HepG2 (cell line): Measurements from ENCODE around the gene CYP2A6. TPM values are rescaled to one million over a fixed set of nuclear protein-coding genes. Genes with fewer than 3 reads are reported as not detected.

Source experiments
- ARNT2 ChIP-seq: sonication (generic); formaldehyde crosslinking; IDR thresholded peaks from 2 replicates; pipeline ENCODE4 v1.8.0; 2022; ENCODE audit warnings: mild to moderate bottlenecking, low read depth, missing genetic modification reagents, moderate library complexity
- HNRNPK ChIP-seq: fragments of 200-400 bp; formaldehyde crosslinking; IDR thresholded peaks from 2 replicates; pipeline ENCODE4 v1.6.1; 2018; ENCODE audit warnings: low read length, low read depth, moderate library complexity, mild to moderate bottlenecking; ENCODE audit not compliant: poor library complexity, severe bottlenecking
- LCORL ChIP-seq, 2 experiments: fragments of 450-650 bp in 1 of 2; sonication (generic) in 1 of 2; formaldehyde crosslinking in 1 of 2; IDR thresholded peaks; 2 replicates each; pipeline versions ENCODE4 v1.5.0 to v1.6.1; 2017 to 2020; ENCODE audit warnings: antibody characterized with exemption in 1 of 2, missing genetic modification reagents in 1 of 2
- MBNL3 ChIP-seq: fragments of 250-450 bp; sonication (Bioruptor Pico); conservative IDR thresholded peaks from 2 replicates; pipeline ENCODE4 v1.8.0; 2022; ENCODE audit warnings: mild to moderate bottlenecking, inconsistent platforms
- MNT ChIP-seq: fragments of 450-650 bp; IDR thresholded peaks from 2 replicates; pipeline ENCODE4 v1.6.1; 2016
- MTA1 ChIP-seq: sonication (generic); formaldehyde crosslinking; IDR thresholded peaks from 2 replicates; pipeline ENCODE4 v1.4.0; 2020; ENCODE audit warnings: missing genetic modification reagents, mild to moderate bottlenecking, borderline replicate concordance
- NR2F2 ChIP-seq: IDR thresholded peaks from 2 replicates; pipeline ENCODE4 v1.6.1; 2012; ENCODE audit warnings: low read depth, inconsistent platforms, borderline replicate concordance
- SETDB1 ChIP-seq: sonication (generic); formaldehyde crosslinking; IDR thresholded peaks from 2 replicates; pipeline ENCODE4 v1.5.1; 2020; ENCODE audit warnings: missing genetic modification reagents, mild to moderate bottlenecking, borderline replicate concordance
- SIN3A ChIP-seq: IDR thresholded peaks from 2 replicates; pipeline ENCODE4 v1.6.1; 2011; ENCODE audit warnings: low read depth, mild to moderate bottlenecking, control low read depth, low read length, borderline replicate concordance
- TCF12 ChIP-seq, 2 experiments: fragments of 450-650 bp in 1 of 2; sonication (generic) in 1 of 2; formaldehyde crosslinking in 1 of 2; IDR thresholded peaks; 2 replicates each; pipeline versions ENCODE4 v1.6.1 to v1.8.0; 2017 to 2022; ENCODE audit warnings: antibody characterized with exemption in 1 of 2, mild to moderate bottlenecking in 1 of 2, missing genetic modification reagents in 1 of 2, moderate library complexity in 1 of 2
- TEAD2 ChIP-seq: sonication (generic); formaldehyde crosslinking; IDR thresholded peaks from 2 replicates; pipeline ENCODE4 v1.9.0; 2021; ENCODE audit warnings: missing genetic modification reagents
- TFE3 ChIP-seq: IDR thresholded peaks from 2 replicates; pipeline ENCODE4 v1.6.1; 2016
- ZKSCAN5 ChIP-seq: sonication (generic); formaldehyde crosslinking; IDR thresholded peaks from 2 replicates; pipeline ENCODE4 v1.5.1; 2020; ENCODE audit warnings: mild to moderate bottlenecking, missing genetic modification reagents
- ZKSCAN8 ChIP-seq: IDR thresholded peaks from 2 replicates; pipeline ENCODE4 v1.6.1; 2016; ENCODE audit warnings: borderline replicate concordance, missing genetic modification reagents, missing compliant biosample characterization
- ZNF138 ChIP-seq: sonication (generic); formaldehyde crosslinking; IDR thresholded peaks from 2 replicates; pipeline ENCODE4 v1.5.0; 2020; ENCODE audit warnings: mild to moderate bottlenecking, low read depth, missing genetic modification reagents
- ZNF224 ChIP-seq: sonication (generic); formaldehyde crosslinking; IDR thresholded peaks from 2 replicates; pipeline ENCODE4 v1.5.0; 2020; ENCODE audit warnings: mild to moderate bottlenecking, missing genetic modification reagents
- ZNF230 ChIP-seq: sonication (generic); formaldehyde crosslinking; IDR thresholded peaks from 2 replicates; pipeline ENCODE4 v1.4.0; 2020; ENCODE audit warnings: mild to moderate bottlenecking, missing genetic modification reagents
- ZNF24 ChIP-seq: fragments of 450-650 bp; IDR thresholded peaks from 2 replicates; pipeline ENCODE4 v1.6.1; 2017; ENCODE audit warnings: antibody characterized with exemption, mild to moderate bottlenecking
- ZNF256 ChIP-seq: sonication (generic); formaldehyde crosslinking; conservative IDR thresholded peaks from 2 replicates; pipeline ENCODE4 v1.4.0; 2020; ENCODE audit warnings: missing genetic modification reagents
- ZNF343 ChIP-seq: sonication (generic); formaldehyde crosslinking; IDR thresholded peaks from 2 replicates; pipeline ENCODE4 v1.4.0; 2020; ENCODE audit warnings: mild to moderate bottlenecking, missing genetic modification reagents
- ZNF652 ChIP-seq: IDR thresholded peaks from 2 replicates; pipeline ENCODE4 v1.6.1; 2016; ENCODE audit warnings: low read depth, borderline replicate concordance
- ZSCAN31 ChIP-seq: sonication (generic); formaldehyde crosslinking; IDR thresholded peaks from 2 replicates; pipeline ENCODE4 v1.5.0; 2020; ENCODE audit warnings: low read depth, mild to moderate bottlenecking, missing genetic modification reagents
- ZZZ3 ChIP-seq: sonication (generic); formaldehyde crosslinking; IDR thresholded peaks from 2 replicates; pipeline ENCODE4 v1.4.0; 2020; ENCODE audit warnings: missing genetic modification reagents, mild to moderate bottlenecking, borderline replicate concordance
- polyA plus RNA-seq, 8 experiments: library from polyadenylated mRNA; depleted of rRNA in 3 of 8; stranded (reverse) in 7 of 8; unstranded in 1 of 8; fragments of >200 nt; fragmentation: Illumina TruSeq in 4 of 8; extraction: Trizol in 4 of 8; gene quantifications; 2 replicates each; pipeline versions ENCODE4 v1.2.1 to v1.2.3, GENCODE V29; 2011 to 2016; ENCODE audit warnings: low read depth in 4 of 8, missing spikeins in 1 of 8, mixed read lengths in 1 of 8; ENCODE audit not compliant: insufficient read depth in 1 of 8
- total RNA-seq, 5 experiments: library from RNA; depleted of rRNA; stranded (reverse); fragments of >200 nt; fragmentation: Illumina TruSeq; extraction: Trizol; gene quantifications; 2 replicates each; pipeline ENCODE4 v1.2.3, GENCODE V29; 2016; ENCODE audit warnings: low read depth in 1 of 5

The CYP2A6 gene
- total and polyA plus RNA-seq, 2 of the 13 experiments (the other 11 are each of a cell fraction or from before 2014, with no cell fraction given) = not detected

- TF ChIP-seq TFE3 (CRISPR knock-in tag) = peak; percentile 79; the same call in 1 of the 2 replicates
- TF ChIP-seq TCF12 (IDR thresholded peaks at IDR 0.05) = no peak
- no peak for TF ChIP-seq TCF12 (CRISPR knock-in tag; IDR thresholded peaks at IDR 0.05)
- TF ChIP-seq MBNL3 (CRISPR knock-in tag) = no peak
- no peak for TF ChIP-seq ZNF24
- 0 out of 2 replicates have a peak, but pooled peaks have one; percentile 7 for TF ChIP-seq ZSCAN31 (CRISPR knock-in tag)
- no peak for TF ChIP-seq LCORL (IDR thresholded peaks at IDR 0.05)
- no peak for TF ChIP-seq LCORL (CRISPR knock-in tag; IDR thresholded peaks at IDR 0.05)
- no peak for TF ChIP-seq ARNT2 (CRISPR knock-in tag)
- no peak for TF ChIP-seq ZNF138 (CRISPR knock-in tag)
- TF ChIP-seq ZNF230 (CRISPR knock-in tag) = no peak
- no peak for TF ChIP-seq NR2F2
- no peak for TF ChIP-seq ZZZ3 (CRISPR knock-in tag)
- TF ChIP-seq ZKSCAN8 (CRISPR knock-in tag) = no peak
- no peak; the same call in 1 of the 2 replicates for TF ChIP-seq ZNF652 (CRISPR knock-in tag)
- peak; percentile 81 for TF ChIP-seq MNT
- TF ChIP-seq ZNF256 (CRISPR knock-in tag) = no peak
- TF ChIP-seq SETDB1 (CRISPR knock-in tag) = no peak
- no peak; the same call in 1 of the 2 replicates for TF ChIP-seq SIN3A
- TF ChIP-seq ZKSCAN5 (CRISPR knock-in tag) = no peak
- TF ChIP-seq ZNF343 (CRISPR knock-in tag) = no peak
- TF ChIP-seq MTA1 (CRISPR knock-in tag) = no peak
- TF ChIP-seq TEAD2 = no peak
- TF ChIP-seq HNRNPK = no peak
- no peak for TF ChIP-seq ZNF224 (CRISPR knock-in tag)
These were observed 51.3 kb downstream of the CYP2A6 start, which contains the start of gene EGLN2 (continued) for GRCh38 chr19:40798683-40799557.
